Fibroblast of pulmonary artery (primary cell): ENCODE results near the gene CIBAR2.
A peak's percentile ranks its signal among the peaks of the same experiment; 100 is the strongest.

Source experiments
- DNase-seq: peaks from one replicate; pipeline ENCODE4 v3.0.0-alpha.2; 2010; ENCODE audit warnings: low read depth
- H3K4me3 ChIP-seq: replicated peaks from 2 replicates; pipeline ENCODE4 v1.5.1; 2011; ENCODE audit warnings: low read depth, mild to moderate bottlenecking, control low read depth, low read length, moderate library complexity
- CTCF ChIP-seq: IDR thresholded peaks from 2 replicates; pipeline ENCODE4 v1.5.1; 2011; ENCODE audit warnings: mild to moderate bottlenecking, control low read depth, low read length, inconsistent platforms; ENCODE audit errors: missing control alignments

CIBAR2 gene

GRCh38 chr16:85064186-85064585 lies 48.1 kb downstream of the CIBAR2 start:
- DNase-seq: no peak
- TF ChIP-seq CTCF: no peak

GRCh38 chr16:85062845-85063244 lies 49.4 kb downstream of the CIBAR2 start:
- TF ChIP-seq CTCF: no peak
- DNase-seq: no peak
- H3K4me3 ChIP-seq: no peak overlapping the region

More at GRCh38 chr16:85064186-85064585, 48.1 kb downstream of the CIBAR2 start:
- H3K4me3 ChIP-seq: no peak overlapping the region

- no peak for TF ChIP-seq CTCF
- H3K4me3 ChIP-seq: no peak overlapping the region
- no peak for DNase-seq
Observed at GRCh38 chr16:85062323-85062722, 49.9 kb downstream of the CIBAR2 start.

- DNase-seq: no peak
- H3K4me3 ChIP-seq: no peak overlapping the region
- TF ChIP-seq CTCF: no peak
Observed at GRCh38 chr16:85061566-85061965, 50.7 kb downstream of the CIBAR2 start.

GRCh38 chr16:85058909-85059308 lies 53.4 kb downstream of the CIBAR2 start:
- DNase-seq: no peak
- H3K4me3 ChIP-seq: no peak overlapping the region
- TF ChIP-seq CTCF: no peak

- no peak for TF ChIP-seq CTCF
- no peak overlapping the region for H3K4me3 ChIP-seq
- DNase-seq: no peak
Observed at GRCh38 chr16:85057948-85058347, 54.3 kb downstream of the CIBAR2 start.

- H3K4me3 ChIP-seq: no peak overlapping the region
- no peak for DNase-seq
- peak; percentile 17 for TF ChIP-seq CTCF
Observed at GRCh38 chr16:85057212-85057889, 54.9 kb downstream of the CIBAR2 start.
